ENCODE data around the gene KRT83.

DNA sequence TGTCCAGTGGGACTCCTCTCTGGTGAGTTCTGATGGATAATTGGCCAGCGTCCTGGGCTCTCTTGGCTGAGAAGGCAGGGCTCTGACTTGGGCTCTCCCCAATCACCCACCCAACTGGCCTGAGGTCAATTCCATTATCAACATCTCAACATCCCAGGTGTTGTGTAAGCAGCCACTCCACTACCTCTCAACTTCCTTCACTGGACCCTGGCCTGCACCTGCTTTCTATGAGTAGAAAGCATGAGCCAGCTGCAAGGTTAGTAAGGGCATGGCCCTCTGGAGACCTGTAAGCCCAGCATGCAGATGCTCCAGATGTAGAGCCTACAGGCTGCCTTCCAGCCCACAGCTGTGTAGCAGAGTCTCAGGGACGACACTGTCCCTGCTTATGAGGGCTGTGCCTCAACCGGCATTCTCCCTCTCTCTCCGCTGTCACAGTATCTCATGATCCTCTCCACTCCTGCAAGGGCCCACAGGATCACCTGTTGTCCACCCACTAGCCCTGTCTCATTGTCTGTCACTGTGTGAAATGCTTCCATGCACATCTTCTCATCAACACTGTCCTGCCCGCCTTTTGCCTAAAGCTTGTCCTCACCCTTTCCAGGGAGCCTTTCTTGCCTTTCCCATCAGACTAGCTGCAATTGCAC, 24.5 kb downstream of the KRT83 start:
- TF ChIP-seq, protein P1, sequence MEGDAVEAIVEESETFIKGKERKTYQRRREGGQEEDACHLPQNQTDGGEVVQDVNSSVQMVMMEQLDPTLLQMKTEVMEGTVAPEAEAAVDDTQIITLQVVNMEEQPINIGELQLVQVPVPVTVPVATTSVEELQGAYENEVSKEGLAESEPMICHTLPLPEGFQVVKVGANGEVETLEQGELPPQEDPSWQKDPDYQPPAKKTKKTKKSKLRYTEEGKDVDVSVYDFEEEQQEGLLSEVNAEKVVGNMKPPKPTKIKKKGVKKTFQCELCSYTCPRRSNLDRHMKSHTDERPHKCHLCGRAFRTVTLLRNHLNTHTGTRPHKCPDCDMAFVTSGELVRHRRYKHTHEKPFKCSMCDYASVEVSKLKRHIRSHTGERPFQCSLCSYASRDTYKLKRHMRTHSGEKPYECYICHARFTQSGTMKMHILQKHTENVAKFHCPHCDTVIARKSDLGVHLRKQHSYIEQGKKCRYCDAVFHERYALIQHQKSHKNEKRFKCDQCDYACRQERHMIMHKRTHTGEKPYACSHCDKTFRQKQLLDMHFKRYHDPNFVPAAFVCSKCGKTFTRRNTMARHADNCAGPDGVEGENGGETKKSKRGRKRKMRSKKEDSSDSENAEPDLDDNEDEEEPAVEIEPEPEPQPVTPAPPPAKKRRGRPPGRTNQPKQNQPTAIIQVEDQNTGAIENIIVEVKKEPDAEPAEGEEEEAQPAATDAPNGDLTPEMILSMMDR (IDR thresholded peaks at IDR 0.05), result no peak
- no peak for TF ChIP-seq POLR2A (IDR thresholded peaks at IDR 0.05)
- no peak for TF ChIP-seq POLR2AphosphoS5 (IDR thresholded peaks at IDR 0.05)

Measured in prostate gland (tissue), 2 donors.